Memory B cell (primary cell): ENCODE results near the gene GPR27.

Experiments
- ATAC-seq: fragments of 150-1000 bp; cut with Tn5 transposase; 2 replicates; pipeline ENCODE4 v1.10.0; 2021; ENCODE audit warnings: low read depth, mild to moderate bottlenecking, moderate library complexity
- DNase-seq, 2 donors: peaks; one replicate each; pipeline ENCODE4 v3.0.0; 2022; ENCODE audit warnings: low spot score in 2 of 2
- H3K27ac Mint-ChIP-seq: one replicate; pipeline ENCODE4 v1.8.0; 2022; ENCODE audit warnings: mild to moderate bottlenecking, moderate library complexity, mixed read lengths
- H3K27me3 Mint-ChIP-seq: one replicate; pipeline ENCODE4 v1.8.0; 2022; ENCODE audit warnings: mixed read lengths
- H3K36me3 Mint-ChIP-seq: one replicate; pipeline ENCODE4 v1.8.0; 2022; ENCODE audit warnings: mild to moderate bottlenecking, mixed read lengths
- H3K4me1 Mint-ChIP-seq: one replicate; pipeline ENCODE4 v1.8.0; 2022; ENCODE audit warnings: mixed read lengths
- H3K4me3 Mint-ChIP-seq: one replicate; pipeline ENCODE4 v1.8.0; 2022; ENCODE audit warnings: mild to moderate bottlenecking, moderate library complexity, mixed read lengths
- H3K9me3 Mint-ChIP-seq: one replicate; pipeline ENCODE4 v1.8.0; 2022; ENCODE audit warnings: mixed read lengths

The GPR27 gene

DNA sequence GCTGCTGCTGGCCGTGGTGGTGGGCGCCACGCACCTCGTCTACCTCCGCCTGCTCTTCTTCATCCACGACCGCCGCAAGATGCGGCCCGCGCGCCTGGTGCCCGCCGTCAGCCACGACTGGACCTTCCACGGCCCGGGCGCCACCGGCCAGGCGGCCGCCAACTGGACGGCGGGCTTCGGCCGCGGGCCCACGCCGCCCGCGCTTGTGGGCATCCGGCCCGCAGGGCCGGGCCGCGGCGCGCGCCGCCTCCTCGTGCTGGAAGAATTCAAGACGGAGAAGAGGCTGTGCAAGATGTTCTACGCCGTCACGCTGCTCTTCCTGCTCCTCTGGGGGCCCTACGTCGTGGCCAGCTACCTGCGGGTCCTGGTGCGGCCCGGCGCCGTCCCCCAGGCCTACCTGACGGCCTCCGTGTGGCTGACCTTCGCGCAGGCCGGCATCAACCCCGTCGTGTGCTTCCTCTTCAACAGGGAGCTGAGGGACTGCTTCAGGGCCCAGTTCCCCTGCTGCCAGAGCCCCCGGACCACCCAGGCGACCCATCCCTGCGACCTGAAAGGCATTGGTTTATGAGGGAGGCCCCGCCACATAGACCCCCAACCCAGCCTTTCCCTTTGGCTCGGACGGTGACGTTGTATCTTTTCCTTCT, 1.1 kb downstream of the GPR27 start:
- Mint-ChIP-seq H3K27me3 (peaks cover 14% of the 10 kb centered on the region), H3K4me1 (no peaks in the 10 kb centered on the region), H3K27ac (no peak overlapping the region), H3K36me3 (no peaks in the 10 kb centered on the region), H3K4me3 (peak overlapping the region; percentile 21), H3K9me3 (no peaks in the 10 kb centered on the region)
- no peak for DNase-seq
- ATAC-seq, result no peak

DNA sequence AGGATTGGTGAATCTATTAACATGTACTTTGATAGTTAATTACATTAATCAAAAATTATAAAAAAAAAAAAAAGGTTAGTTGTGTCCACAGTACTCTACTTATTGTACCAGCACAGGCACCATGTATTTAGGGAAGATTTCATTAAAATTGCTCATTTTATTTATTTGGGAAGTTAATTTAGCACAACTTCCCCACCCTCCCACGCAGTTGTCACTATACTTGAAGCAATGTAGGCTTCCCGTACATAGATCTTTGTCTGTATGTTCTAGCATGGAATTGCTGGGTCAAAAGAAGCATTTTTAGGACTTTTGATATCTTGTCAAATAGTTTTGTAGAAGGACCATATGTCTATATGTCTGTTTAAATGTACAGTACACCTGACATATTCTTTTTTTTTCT, 4.4 kb downstream of the GPR27 start:
- no peak overlapping the region for H3K27ac Mint-ChIP-seq
- no peaks in the 10 kb centered on the region for H3K4me1 Mint-ChIP-seq
- no peaks in the 10 kb centered on the region for H3K36me3 Mint-ChIP-seq
- no peaks in the 10 kb centered on the region for H3K9me3 Mint-ChIP-seq
- no peak overlapping the region for H3K4me3 Mint-ChIP-seq
- peaks cover 9% of the 10 kb centered on the region for H3K27me3 Mint-ChIP-seq
- DNase-seq (no peak), ATAC-seq (no peak)

DNA sequence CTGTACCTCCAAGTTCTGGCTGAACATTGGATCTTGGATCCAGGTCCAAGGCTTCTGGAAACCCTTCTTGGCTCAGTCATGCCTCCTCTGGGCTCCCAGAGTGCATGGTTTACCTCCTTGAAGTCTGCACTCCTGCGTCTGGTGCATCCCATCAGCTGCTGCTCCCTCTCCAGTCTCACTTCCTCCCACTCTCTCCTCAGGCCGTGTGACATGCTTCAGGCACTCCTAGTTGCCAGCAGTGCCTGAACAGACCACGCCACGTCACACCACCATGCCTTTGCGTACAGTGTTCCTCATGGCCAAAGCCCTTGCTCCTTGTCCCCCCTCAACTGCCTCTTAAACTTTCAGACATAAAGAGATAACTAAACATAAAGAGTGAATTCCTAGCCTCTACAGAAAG, 5.7 kb downstream of the GPR27 start:
- ATAC-seq (no peak), DNase-seq (no peak)
- H3K9me3 Mint-ChIP-seq, result peaks cover 2% of the 10 kb centered on the region
- H3K4me1 Mint-ChIP-seq, result no peaks in the 10 kb centered on the region
- no peaks in the 10 kb centered on the region for H3K36me3 Mint-ChIP-seq
- no peak overlapping the region for H3K27ac Mint-ChIP-seq
- H3K27me3 Mint-ChIP-seq, result peaks cover 12% of the 10 kb centered on the region
- no peak overlapping the region for H3K4me3 Mint-ChIP-seq

DNA sequence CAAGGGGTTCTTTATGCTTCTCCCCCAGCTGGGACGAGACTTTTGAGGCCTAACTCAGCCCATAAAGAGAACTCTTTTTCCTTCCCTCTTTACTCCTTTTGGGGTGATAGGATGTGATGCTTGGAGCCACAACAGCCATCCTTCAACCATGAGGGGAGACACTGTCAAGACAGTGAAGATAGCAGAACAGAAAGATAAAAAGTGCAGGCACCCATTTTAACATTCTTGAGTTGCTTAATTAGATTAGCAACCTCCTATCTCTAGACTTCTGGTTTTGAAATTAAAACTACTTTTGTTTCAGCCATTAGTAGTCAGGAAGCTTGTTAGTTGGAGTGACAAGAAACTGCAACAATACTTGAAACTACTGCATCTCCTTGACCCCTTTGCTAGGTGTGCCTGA, 6.5 kb downstream of the GPR27 start:
- Mint-ChIP-seq H3K9me3 (peaks cover 2% of the 10 kb centered on the region), H3K36me3 (no peaks in the 10 kb centered on the region), H3K27me3 (peaks cover 11% of the 10 kb centered on the region), H3K27ac (no peak overlapping the region), H3K4me3 (no peak overlapping the region), H3K4me1 (no peaks in the 10 kb centered on the region)
- DNase-seq (no peak), ATAC-seq (no peak)

DNA sequence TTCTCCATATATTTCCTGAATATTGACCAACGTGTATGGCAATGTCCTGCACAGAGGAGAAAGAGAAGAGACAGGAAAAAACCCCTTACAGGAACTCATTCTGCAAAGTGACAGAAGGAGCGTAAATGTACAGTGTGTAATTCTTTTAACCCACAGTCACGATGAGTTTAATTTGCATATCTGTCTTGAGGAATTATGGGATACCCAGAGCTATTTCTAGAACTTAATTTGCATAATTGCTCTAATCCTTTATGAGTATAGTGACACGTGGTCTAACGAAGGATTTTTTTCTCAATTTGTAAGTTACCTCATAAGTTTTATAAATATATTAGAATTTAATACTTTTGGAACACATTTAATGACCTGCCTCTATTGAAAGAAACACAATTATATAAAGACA, 9.8 kb downstream of the GPR27 start:
- no peaks in the 10 kb centered on the region for H3K36me3 Mint-ChIP-seq
- DNase-seq (no peak), ATAC-seq (peak; percentile 24)
- no peaks in the 10 kb centered on the region for H3K4me1 Mint-ChIP-seq
- no peak overlapping the region for H3K27ac Mint-ChIP-seq
- H3K9me3 Mint-ChIP-seq, result peaks cover 2% of the 10 kb centered on the region
- no peak overlapping the region for H3K4me3 Mint-ChIP-seq
- H3K27me3 Mint-ChIP-seq, result peaks cover 9% of the 10 kb centered on the region

DNA sequence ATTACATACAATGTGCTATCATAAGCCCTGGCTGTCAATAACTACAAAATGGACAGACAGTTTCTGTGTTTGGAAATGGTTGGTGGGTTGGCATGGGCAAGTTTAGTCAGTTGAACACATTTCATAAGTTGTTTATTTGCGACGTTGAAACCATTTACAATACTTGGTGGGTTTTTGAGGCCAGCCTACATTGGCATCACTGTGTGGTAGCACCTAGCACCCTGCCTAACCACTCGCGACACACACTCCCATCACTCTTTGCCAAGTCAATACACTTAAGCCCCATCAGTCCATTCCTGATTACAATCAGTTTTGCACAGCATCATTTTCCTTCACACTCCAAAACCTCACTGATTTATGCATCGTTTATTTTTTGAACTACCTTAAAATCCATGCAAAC, 17.5 kb downstream of the GPR27 start:
- Mint-ChIP-seq H3K4me3 (no peak overlapping the region), H3K27ac (no peak overlapping the region), H3K36me3 (no peaks in the 10 kb centered on the region), H3K4me1 (no peaks in the 10 kb centered on the region), H3K27me3 (peaks cover 7% of the 10 kb centered on the region), H3K9me3 (no peaks in the 10 kb centered on the region)
- DNase-seq (no peak), ATAC-seq (no peak)

DNA sequence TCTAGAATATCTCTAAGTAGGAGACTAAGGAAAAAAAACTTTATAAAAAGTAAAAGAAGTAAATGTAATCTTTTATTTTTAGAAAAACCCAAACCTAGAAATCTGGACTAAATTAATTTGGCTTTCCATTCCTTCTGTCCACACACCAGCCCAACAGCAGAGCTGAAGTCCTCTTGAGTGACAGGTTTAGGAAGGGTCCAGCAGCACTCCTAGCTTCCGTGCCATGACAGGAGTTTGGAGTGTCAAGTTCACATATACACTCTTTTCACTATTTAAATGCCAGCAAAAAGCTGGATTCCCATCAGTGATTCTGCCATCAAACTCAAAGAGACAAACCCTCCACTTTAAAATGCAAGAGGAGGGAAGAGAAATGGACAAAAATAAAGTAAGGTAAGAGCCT, 18.2 kb downstream of the GPR27 start:
- Mint-ChIP-seq H3K36me3 (no peaks in the 10 kb centered on the region), H3K4me1 (no peaks in the 10 kb centered on the region), H3K27me3 (peaks cover 5% of the 10 kb centered on the region), H3K9me3 (no peaks in the 10 kb centered on the region), H3K4me3 (no peak overlapping the region), H3K27ac (no peak overlapping the region)
- no peak for ATAC-seq
- DNase-seq, result no peak

DNA sequence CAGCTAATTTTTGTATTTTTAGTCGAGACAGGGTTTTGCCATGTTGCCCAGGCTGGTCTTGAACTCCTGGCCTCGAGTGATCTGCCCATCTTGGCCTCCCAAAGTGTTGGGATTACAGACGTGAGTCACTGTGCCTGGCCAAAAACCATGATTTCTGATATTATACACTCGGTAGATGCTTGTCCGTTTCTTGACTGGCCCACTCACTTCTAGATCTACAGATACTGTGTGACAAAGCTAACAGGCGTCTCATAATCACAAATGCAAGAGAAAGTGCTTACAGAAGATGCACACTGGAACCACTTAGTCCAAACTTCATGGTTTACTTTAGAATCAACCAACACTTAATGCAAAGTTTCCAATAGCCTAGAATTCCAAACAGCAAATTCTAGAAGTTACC, 22.9 kb downstream of the GPR27 start:
- Mint-ChIP-seq H3K36me3 (no peaks in the 10 kb centered on the region), H3K27me3 (peaks cover 2% of the 10 kb centered on the region), H3K4me1 (no peaks in the 10 kb centered on the region), H3K27ac (no peak overlapping the region), H3K9me3 (no peaks in the 10 kb centered on the region), H3K4me3 (no peak overlapping the region)
- DNase-seq (no peak), ATAC-seq (no peak)

DNA sequence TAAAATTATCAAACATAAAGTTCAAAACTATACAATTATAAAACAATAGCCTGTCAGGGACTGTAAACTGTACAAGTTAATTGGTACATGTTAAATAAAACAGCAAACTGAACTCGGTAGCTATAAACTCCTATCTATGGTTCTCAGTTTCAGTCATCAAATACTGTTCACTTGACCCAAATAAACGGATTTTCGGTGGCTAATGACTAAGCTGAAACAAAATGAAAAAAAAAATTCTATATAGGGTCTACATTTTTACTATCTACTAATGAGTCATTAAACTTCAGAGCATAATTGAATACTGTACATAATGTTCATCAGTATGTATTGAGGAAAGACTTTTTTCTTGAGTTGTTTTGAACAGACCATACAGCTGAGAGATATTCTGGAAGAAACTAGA, 24.7 kb downstream of the GPR27 start:
- Mint-ChIP-seq H3K27ac (no peak overlapping the region), H3K4me1 (no peaks in the 10 kb centered on the region), H3K27me3 (peaks cover 4% of the 10 kb centered on the region), H3K36me3 (no peaks in the 10 kb centered on the region), H3K9me3 (no peaks in the 10 kb centered on the region), H3K4me3 (no peak overlapping the region)
- DNase-seq (no peak), ATAC-seq (no peak)

DNA sequence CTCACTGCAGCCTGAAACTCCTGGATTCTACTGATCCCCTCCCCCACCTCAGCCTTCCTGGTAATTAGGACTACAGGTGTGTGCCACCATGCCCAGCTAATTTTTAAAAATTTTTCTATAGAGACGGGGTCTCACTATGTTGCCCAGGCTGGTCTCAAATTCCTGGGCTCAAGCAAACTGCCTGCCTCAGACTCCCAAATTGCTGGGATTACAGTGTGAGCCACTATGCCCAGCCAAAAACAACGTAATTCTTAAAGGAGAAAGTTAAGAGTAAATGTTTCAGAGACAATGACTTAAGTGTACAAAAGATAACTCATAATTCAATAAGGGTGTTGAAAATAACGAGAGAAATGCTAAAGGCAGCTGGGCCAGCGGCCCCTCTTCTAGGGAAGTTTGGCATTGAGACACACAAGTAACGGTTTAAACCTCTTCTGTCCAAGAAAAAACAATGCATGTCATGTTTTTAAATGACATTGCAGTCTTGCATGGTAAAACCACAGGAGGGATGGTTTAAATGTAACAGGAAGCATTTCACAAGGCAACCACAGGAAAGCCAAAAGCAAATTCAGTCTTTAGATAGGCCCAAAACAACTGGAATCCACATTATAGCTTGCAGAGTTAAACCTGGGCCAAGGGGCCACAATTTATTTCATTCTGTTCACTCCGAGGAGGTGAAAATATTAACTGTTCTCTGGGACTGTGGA, 26.2 kb downstream of the GPR27 start:
- H3K4me3 Mint-ChIP-seq, result no peak overlapping the region
- peaks cover 6% of the 10 kb centered on the region for H3K27me3 Mint-ChIP-seq
- H3K27ac Mint-ChIP-seq, result no peak overlapping the region
- no peaks in the 10 kb centered on the region for H3K9me3 Mint-ChIP-seq
- ATAC-seq (no peak), DNase-seq (no peak)
- peaks cover 3% of the 10 kb centered on the region for H3K4me1 Mint-ChIP-seq
- H3K36me3 Mint-ChIP-seq, result no peaks in the 10 kb centered on the region

DNA sequence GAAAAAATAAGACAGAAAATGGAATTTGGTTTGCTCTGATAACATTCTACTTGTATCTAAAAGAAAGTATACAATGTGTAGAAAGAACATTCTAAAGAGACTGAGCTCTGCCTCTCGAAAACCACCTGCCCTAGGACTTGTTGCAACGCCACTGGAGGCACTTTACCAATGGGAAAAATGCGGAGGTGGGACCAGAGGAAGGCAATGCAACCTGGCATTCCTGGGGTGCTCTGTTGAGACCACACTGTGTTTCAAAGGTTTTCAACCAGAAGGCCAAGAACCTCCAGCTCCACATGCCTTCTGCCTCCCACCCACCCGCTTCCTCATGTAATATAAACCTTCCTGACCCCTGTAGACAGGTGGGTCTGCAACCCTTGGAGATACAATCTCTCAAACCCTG, 26.8 kb downstream of the GPR27 start:
- Mint-ChIP-seq H3K27ac (no peak overlapping the region), H3K4me3 (no peak overlapping the region), H3K9me3 (no peaks in the 10 kb centered on the region), H3K27me3 (peaks cover 8% of the 10 kb centered on the region), H3K36me3 (no peaks in the 10 kb centered on the region), H3K4me1 (peaks cover 5% of the 10 kb centered on the region)
- no peak for ATAC-seq
- DNase-seq, result no peak

DNA sequence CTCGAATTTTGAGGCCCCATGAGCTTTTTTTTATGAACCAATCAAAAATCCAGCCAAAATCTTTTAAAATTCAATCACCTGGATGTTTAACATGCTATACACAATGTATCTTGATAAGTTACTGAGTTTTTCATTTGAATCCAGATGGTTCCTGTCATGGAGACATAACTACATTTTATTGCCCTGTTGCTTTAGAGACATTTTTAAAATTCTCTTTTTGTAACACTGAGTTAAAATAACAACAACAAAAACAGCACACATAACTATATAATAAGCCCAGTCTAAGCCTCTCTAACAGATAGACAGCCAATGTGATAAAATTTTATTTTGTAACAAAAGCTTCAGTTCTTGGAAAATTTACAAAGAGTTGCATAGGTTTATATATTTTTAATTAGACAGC, 29.5 kb downstream of the GPR27 start:
- peaks cover 13% of the 10 kb centered on the region for H3K27me3 Mint-ChIP-seq

DNA sequence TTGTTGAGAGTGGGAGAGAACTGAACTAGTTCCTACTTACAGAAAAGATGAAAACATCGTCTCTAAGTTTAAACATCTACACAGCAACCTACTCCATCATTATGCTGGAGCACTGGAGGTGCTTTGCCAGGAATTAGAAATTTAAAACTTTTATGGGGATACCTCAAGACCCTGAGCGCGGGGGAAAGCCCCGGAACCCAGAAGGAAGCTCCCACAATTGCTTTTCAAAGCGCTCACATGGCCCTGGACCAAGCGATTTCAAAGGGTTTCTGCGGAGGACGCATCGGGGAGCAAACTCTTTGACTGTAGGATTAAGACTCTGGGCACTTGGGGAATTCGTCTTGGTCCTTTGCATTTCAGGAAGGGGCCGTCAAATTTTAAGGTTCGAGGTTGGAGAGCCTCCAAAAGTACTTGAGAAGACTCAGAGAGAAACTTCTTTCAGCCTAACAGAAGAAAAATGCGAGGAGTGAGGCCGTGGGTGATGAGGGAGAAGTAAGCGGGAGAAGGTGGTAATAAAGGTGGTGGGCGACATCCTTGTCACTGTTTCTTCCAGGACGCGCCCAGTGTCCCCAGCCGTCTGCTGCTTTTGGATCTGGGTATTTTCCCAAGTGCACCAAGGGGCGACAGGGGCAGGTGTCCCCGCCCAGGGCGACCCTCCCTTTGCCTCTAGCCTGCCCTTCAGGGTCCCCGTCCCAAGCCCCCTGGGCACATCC, 30.7 kb downstream of the GPR27 start:
- no peaks in the 10 kb centered on the region for H3K36me3 Mint-ChIP-seq
- H3K27ac Mint-ChIP-seq, result no peak overlapping the region
- peaks cover 10% of the 10 kb centered on the region for H3K4me1 Mint-ChIP-seq
- peak overlapping the region; percentile 22 for H3K4me3 Mint-ChIP-seq
- ATAC-seq (no peak), DNase-seq (no peak)
- H3K27me3 Mint-ChIP-seq, result peaks cover 15% of the 10 kb centered on the region
- H3K9me3 Mint-ChIP-seq, result no peaks in the 10 kb centered on the region

More for the DNA sequence above, 29.5 kb downstream of the GPR27 start:
- H3K27ac Mint-ChIP-seq, result no peak overlapping the region
- no peaks in the 10 kb centered on the region for H3K9me3 Mint-ChIP-seq
- DNase-seq (no peak), ATAC-seq (no peak)
- peaks cover 10% of the 10 kb centered on the region for H3K4me1 Mint-ChIP-seq
- no peak overlapping the region for H3K4me3 Mint-ChIP-seq
- no peaks in the 10 kb centered on the region for H3K36me3 Mint-ChIP-seq

DNA sequence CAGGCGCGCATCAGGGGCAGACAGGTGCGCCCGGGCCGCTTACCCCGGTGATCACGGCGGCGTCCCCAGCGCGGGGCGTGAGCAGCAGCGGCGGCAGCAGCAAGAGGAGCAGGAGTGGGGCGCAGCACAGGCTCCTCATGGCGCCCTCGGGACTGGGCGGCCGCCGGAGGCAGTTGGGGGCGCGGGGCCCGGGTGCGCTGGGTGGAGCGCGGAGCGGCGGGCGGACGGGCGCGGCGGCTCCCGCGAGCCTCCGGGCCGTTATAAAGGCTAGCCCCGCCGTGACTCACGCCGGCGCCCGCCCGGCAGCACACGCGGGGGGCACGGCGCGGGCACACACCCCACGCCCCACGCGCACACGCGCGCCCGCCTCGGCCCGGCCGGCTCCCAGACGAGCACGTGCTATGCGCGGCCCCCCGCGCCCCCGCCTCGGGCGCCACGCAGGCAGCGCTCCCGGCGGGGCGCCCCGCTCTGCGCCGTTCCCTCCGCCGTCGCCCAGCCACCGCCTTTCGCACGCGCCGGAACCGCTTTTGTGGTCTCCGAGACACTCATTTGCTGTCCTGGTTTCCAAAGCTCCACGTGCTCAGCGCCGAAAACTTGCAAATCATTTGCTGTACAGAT, 31.4 kb downstream of the GPR27 start, which contains the start of gene PROK2:
TSS of gene PROK2 (minus strand) at position 235 of the 618 bp plus-strand sequence. CDS start at position 139, 96 bp downstream.
- DNase-seq (no peak), ATAC-seq (peak; percentile 27)
- peak within 1 kb of the TSS; percentile 56 for H3K4me3 Mint-ChIP-seq
- peaks cover 10% of the 10 kb centered on the region for H3K4me1 Mint-ChIP-seq
- H3K36me3 Mint-ChIP-seq, result no peaks in the 10 kb centered on the region
- H3K9me3 Mint-ChIP-seq, result no peaks in the 10 kb centered on the region
- no peak within 1 kb of the TSS for H3K27ac Mint-ChIP-seq
- H3K27me3 Mint-ChIP-seq, result peaks cover 18% of the 10 kb centered on the region
